RWPE2 (cell line): ENCODE measurements around the gene SKI.
A peak's percentile ranks its signal among the peaks of the same experiment; 100 is the strongest.

ENCODE experiments used
- ATAC-seq: fragments of 200-7000 bp; cut with Tn5 transposase; 3 replicates; pipeline ENCODE4 v1.9.1; 2021; ENCODE audit warnings: low read depth
- DNase-seq: peaks from one replicate; pipeline ENCODE4 v3.0.0-alpha.2; 2020; ENCODE audit warnings: low spot score
- H3K27ac ChIP-seq: fragments of 450-650 bp; 2 replicates; pipeline ENCODE4 v1.5.1; 2017; ENCODE audit warnings: mild to moderate bottlenecking; ENCODE audit not compliant: poor library complexity, severe bottlenecking
- H3K27me3 ChIP-seq: fragments of 250-450 bp; sonication (Bioruptor Pico); 2 replicates; pipeline ENCODE4 v1.5.1; 2021; ENCODE audit warnings: mild to moderate bottlenecking, moderate library complexity; ENCODE audit not compliant: insufficient read depth, poor library complexity, severe bottlenecking
- H3K36me3 ChIP-seq: fragments of 250-450 bp; sonication (Bioruptor Pico); 2 replicates; pipeline ENCODE4 v1.5.1; 2020; ENCODE audit warnings: low read depth, mild to moderate bottlenecking, moderate library complexity
- H3K4me1 ChIP-seq: fragments of 250-450 bp; sonication (Bioruptor Pico); 2 replicates; pipeline ENCODE4 v1.5.1; 2021; ENCODE audit warnings: mild to moderate bottlenecking, moderate library complexity; ENCODE audit not compliant: insufficient read depth, poor library complexity, severe bottlenecking
- H3K4me3 ChIP-seq: fragments of 250-450 bp; sonication (Bioruptor Pico); 2 replicates; pipeline ENCODE4 v1.5.1; 2021; ENCODE audit warnings: mild to moderate bottlenecking, moderate library complexity; ENCODE audit not compliant: severe bottlenecking
- H3K9me3 ChIP-seq: fragments of 250-450 bp; sonication (Bioruptor Pico); 2 replicates; pipeline ENCODE4 v1.5.1; 2021; ENCODE audit warnings: mild to moderate bottlenecking, moderate library complexity; ENCODE audit not compliant: severe bottlenecking
- CTCF ChIP-seq: fragments of 450-650 bp; IDR thresholded peaks from one replicate; pipeline ENCODE4 v1.5.1; 2017; ENCODE audit warnings: mild to moderate bottlenecking, moderate library complexity; ENCODE audit not compliant: poor library complexity, severe bottlenecking

The SKI gene

GRCh38 chr1:2307064-2307605 is 79.0 kb downstream of the SKI start:
- no peaks in the 10 kb centered on the region for H3K4me1 ChIP-seq
- no peak for TF ChIP-seq CTCF
- DNase-seq = no peak
- H3K4me3 ChIP-seq = no peak overlapping the region
- ATAC-seq = no peak
- peaks cover 47% of the 10 kb centered on the region for H3K36me3 ChIP-seq
- H3K27me3 ChIP-seq = no peaks in the 10 kb centered on the region
- H3K27ac ChIP-seq = no peak overlapping the region
- no peaks in the 10 kb centered on the region for H3K9me3 ChIP-seq

GRCh38 chr1:2307972-2308371 is 79.9 kb downstream of the SKI start:
- no peak for TF ChIP-seq CTCF
- H3K27me3 ChIP-seq = no peaks in the 10 kb centered on the region
- peaks cover 47% of the 10 kb centered on the region for H3K36me3 ChIP-seq
- no peak overlapping the region for H3K4me3 ChIP-seq
- DNase-seq (no peak), ATAC-seq (no peak)
- H3K27ac ChIP-seq = no peak overlapping the region
- H3K9me3 ChIP-seq = no peaks in the 10 kb centered on the region
- no peaks in the 10 kb centered on the region for H3K4me1 ChIP-seq

DNA sequence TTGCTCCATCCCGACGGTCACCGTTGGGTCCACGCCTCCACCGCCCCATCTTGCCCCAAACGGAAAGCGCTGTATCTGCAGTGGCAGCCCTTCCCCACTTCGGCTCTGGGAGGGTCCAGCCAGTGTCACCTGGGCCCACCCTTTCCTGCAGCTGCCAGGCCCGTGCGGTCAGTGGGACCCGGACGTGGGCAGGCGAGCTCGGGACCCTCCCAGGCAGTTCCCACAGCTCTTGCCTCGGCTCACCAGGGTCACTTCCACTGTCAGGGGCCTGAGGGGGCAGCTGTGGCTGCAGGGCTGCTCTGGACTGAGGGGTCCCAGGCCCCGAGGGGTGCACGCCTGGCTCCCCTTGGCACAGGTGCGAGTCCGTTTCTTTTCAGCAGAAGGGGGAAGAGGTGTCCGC is 80.7 kb downstream of the SKI start:
- Histone ChIP-seq H3K27ac (no peak overlapping the region), H3K9me3 (no peaks in the 10 kb centered on the region), H3K4me3 (no peak overlapping the region), H3K27me3 (no peaks in the 10 kb centered on the region), H3K36me3 (peaks cover 38% of the 10 kb centered on the region), H3K4me1 (no peaks in the 10 kb centered on the region)
- no peak for DNase-seq
- TF ChIP-seq CTCF = no peak
- no peak for ATAC-seq

DNA sequence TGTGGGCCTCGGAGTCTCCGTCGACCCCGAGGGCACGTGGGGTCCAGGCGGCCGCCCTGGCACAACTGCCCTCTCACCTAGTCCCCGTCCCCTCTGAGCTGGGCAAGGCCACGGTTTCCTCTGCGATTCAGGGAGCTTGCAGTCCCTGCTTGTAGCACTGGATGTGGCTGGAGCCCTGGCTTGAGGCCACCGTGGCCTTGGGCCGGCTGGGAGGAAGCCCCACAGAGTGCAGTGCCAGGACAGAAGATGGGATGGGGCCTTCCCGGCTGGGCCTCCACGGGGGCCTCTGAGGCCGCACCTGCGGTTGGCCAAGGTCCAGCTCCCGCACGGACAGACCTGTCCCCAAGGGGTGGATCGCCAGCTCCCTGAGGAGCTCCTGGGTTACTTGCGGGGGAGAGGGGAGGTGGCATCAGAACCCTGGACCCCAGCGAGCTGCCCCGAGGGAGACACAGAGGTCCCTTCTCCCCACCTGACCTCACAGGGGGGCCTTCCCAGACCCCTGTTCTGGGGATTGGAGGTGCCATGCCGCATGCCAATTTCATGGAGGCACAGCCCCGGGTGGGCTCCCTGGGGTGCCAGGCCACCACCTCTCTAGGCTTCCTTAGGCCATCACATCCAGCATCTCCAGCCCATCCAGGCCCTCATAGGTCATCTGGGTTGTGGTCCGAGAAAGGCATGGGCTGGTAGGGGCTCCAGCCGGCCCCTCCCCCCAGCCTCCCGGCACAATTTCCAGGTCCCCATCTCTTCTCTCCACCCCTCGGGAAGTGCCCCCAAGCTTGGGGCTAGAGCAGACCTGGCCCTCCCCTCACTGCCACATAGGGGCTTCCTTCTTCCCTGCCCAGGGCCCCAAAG is 82.4 kb downstream of the SKI start:
- Histone ChIP-seq H3K27me3 (no peaks in the 10 kb centered on the region), H3K36me3 (peaks cover 24% of the 10 kb centered on the region), H3K9me3 (no peaks in the 10 kb centered on the region), H3K4me1 (no peaks in the 10 kb centered on the region), H3K27ac (peak overlapping the region; percentile 34), H3K4me3 (no peak overlapping the region)
- no peak for DNase-seq
- no peak for TF ChIP-seq CTCF
- no peak for ATAC-seq
